ENCODE data around the gene ZNF619. TPM values are rescaled to one million over a fixed set of nuclear protein-coding genes. Genes with fewer than 3 reads are reported as not detected.

The ZNF619 gene
- total and polyA plus RNA-seq, 2 of the 13 experiments (the other 11 are each of a cell fraction or from before 2014, with no cell fraction given) = 0.83 to 5.2 TPM

GRCh38 chr3:40505599-40506462, 28.9 kb downstream of the ZNF619 start, which contains the start of gene ZNF620 (continued):
- TF ChIP-seq HNF1A (IDR thresholded peaks at IDR 0.05; ENCODE audit: low read depth) (no peak), HNF1A (CRISPR knock-in tag; IDR thresholded peaks at IDR 0.05; ENCODE audit: borderline replicate concordance) (0 out of 2 replicates have a peak, but pooled peaks have one; percentile 34), FOXP4 (CRISPR knock-in tag; IDR thresholded peaks at IDR 0.05) (peak; percentile 49; the same call in 1 of the 2 replicates), TFDP2 (CRISPR knock-in tag; IDR thresholded peaks at IDR 0.05) (peak; percentile 82), PTBP1 (IDR thresholded peaks at IDR 0.05; ENCODE audit: low read depth, low read length, poor library complexity, severe bottlenecking) (peak; percentile 31), HNRNPUL1 (IDR thresholded peaks at IDR 0.05; ENCODE audit: low read depth, low read length) (no peak), ZEB1 (IDR thresholded peaks at IDR 0.05; ENCODE audit: insufficient replicate concordance, low read depth) (peak; percentile 51), ZSCAN31 (CRISPR knock-in tag; IDR thresholded peaks at IDR 0.05; ENCODE audit: low read depth) (0 out of 2 replicates have a peak, but pooled peaks have one; percentile 21), BCL6 (CRISPR knock-in tag; IDR thresholded peaks at IDR 0.05) (peak; percentile 28), ZNF329 (CRISPR knock-in tag; IDR thresholded peaks at IDR 0.05; ENCODE audit: low read depth) (no peak; the same call in 1 of the 2 replicates), ZNF646 (CRISPR knock-in tag; IDR thresholded peaks at IDR 0.05) (no peak)

All from HepG2 (cell line).